B cell (primary cell): Measurements from ENCODE around the gene COL1A1.

Source experiments
- CTCF ChIP-seq: fragments of 200-600 bp; IDR thresholded peaks from one replicate; pipeline ENCODE4 v1.8.0; 2022; ENCODE audit warnings: antibody characterized with exemption, mild to moderate bottlenecking
- EZH2 ChIP-seq: IDR thresholded peaks from 2 replicates; pipeline ENCODE4 v1.6.1; 2012; ENCODE audit warnings: borderline replicate concordance, low read depth, mild to moderate bottlenecking, moderate library complexity, low read length; ENCODE audit not compliant: insufficient read depth, poor library complexity, severe bottlenecking

- TF ChIP-seq CTCF (no peak), EZH2 (no peak)
Observed at GRCh38 chr17:50196036-50196435, 5.4 kb downstream of the COL1A1 start.
